IgD-negative memory B cell (primary cell): ENCODE measurements around the gene CERT1. TPM values are rescaled to one million over a fixed set of nuclear protein-coding genes. Genes with fewer than 3 reads are reported as not detected.

Experiments
- H3K27ac Mint-ChIP-seq, 3 donors: one replicate each; pipeline ENCODE4 v1.8.0; 2020 to 2022; ENCODE audit warnings: mild to moderate bottlenecking in 3 of 3, mixed read lengths in 3 of 3, moderate library complexity in 1 of 3
- H3K27me3 Mint-ChIP-seq: one replicate; pipeline ENCODE4 v1.8.0; 2021; ENCODE audit warnings: mixed read lengths
- H3K36me3 Mint-ChIP-seq: one replicate; pipeline ENCODE4 v1.8.0; 2020; ENCODE audit warnings: mild to moderate bottlenecking, mixed read lengths
- H3K4me1 Mint-ChIP-seq, 3 donors: one replicate each; pipeline ENCODE4 v1.8.0; 2020 to 2022; ENCODE audit warnings: mixed read lengths in 3 of 3, mild to moderate bottlenecking in 1 of 3
- H3K4me3 Mint-ChIP-seq, 4 donors: one replicate each; pipeline ENCODE4 v1.8.0; 2020 to 2022; ENCODE audit warnings: mild to moderate bottlenecking in 4 of 4, mixed read lengths in 4 of 4, moderate library complexity in 3 of 4
- H3K9me3 Mint-ChIP-seq, 3 donors: one replicate each; pipeline ENCODE4 v1.8.0; 2020 to 2021; ENCODE audit warnings: mixed read lengths in 3 of 3, mild to moderate bottlenecking in 1 of 3
- polyA plus RNA-seq: library from polyadenylated mRNA; unstranded; fragments of 300-500 nt; fragmentation: Illumina TruSeq; gene quantifications from one replicate; pipeline ENCODE4 v1.2.3, GENCODE V29; 2021

Gene CERT1
- polyA plus RNA-seq, 1 donor from 2014 or later: 17.7 TPM

- Mint-ChIP-seq H3K4me3 (no peak overlapping the region), H3K36me3 (no peaks in the 10 kb centered on the region), H3K4me1 (no peaks in the 10 kb centered on the region), H3K9me3 (no peaks in the 10 kb centered on the region), H3K27me3 (no peaks in the 10 kb centered on the region), H3K27ac (no peak overlapping the region)
These were observed 180.0 kb downstream of the CERT1 start for GRCh38 chr5:75331095-75332090.

DNA sequence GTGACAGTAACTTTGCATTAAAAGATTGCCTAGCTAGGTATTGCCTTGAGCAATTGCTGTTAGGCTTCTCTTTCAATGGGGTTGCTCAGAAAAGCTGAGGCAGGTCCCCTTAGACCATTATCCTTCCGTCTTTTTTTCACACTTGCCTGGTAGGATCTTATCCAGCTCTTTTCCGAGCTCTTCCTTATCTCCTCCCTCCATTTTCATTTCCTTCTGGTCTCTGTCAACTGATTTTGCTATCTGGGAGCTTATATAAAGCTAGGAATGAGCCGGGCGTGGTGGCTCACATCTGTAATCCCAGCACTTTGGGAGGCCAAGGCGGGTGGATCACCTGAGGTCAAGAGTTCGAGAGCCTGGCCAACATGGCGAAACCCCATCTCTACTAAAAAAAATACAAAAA, 181.0 kb downstream of the CERT1 start:
- Mint-ChIP-seq H3K4me1 (no peaks in the 10 kb centered on the region), H3K27ac (no peak overlapping the region), H3K9me3 (no peaks in the 10 kb centered on the region), H3K36me3 (no peaks in the 10 kb centered on the region), H3K27me3 (no peaks in the 10 kb centered on the region), H3K4me3 (no peak overlapping the region)

Other genes with a start within 250 kb of the CERT1 start
- gene HMGCR, start 174.4 kb downstream of the CERT1 start, polyA plus RNA-seq: 9.0 TPM
- 29.9 TPM for gene POLK, start 262 bp upstream of the CERT1 start, polyA plus RNA-seq
- 0.15 TPM for gene ANKDD1B, start 99.8 kb upstream of the CERT1 start, polyA plus RNA-seq
- gene POC5, start 205.8 kb upstream of the CERT1 start, polyA plus RNA-seq: 14.3 TPM